PC-9 (cell line): Measurements from ENCODE around the gene ERMARD. TPM values are rescaled to one million over a fixed set of nuclear protein-coding genes. Genes with fewer than 3 reads are reported as not detected.

Experiments used
- BruUV-seq: library from RNA; stranded (reverse); fragments of 400-500 nt; replicated peaks from 2 replicates; lab custom pipeline; 2021; lab: Mats Ljungman, UMichigan
- CTCF ChIA-PET: fragments of 300-600 bp; sonication (Branson Sonifier 250); formaldehyde crosslinking; loops from one replicate; lab custom pipeline; 2022; ENCODE audit warnings: antibody characterized with exemption; lab: Charles Lee
- POLR2A ChIA-PET: fragments of 300-600 bp; sonication (Branson Sonifier 250); formaldehyde crosslinking; loops from one replicate; lab custom pipeline; 2022; ENCODE audit warnings: antibody characterized with exemption; ENCODE audit not compliant: unreplicated experiment; lab: Charles Lee
- DNase-seq, 2 experiments: peaks; one replicate each; pipeline versions ENCODE4 v3.0.0 to v3.0.0-alpha.2; 2015 to 2022; ENCODE audit warnings: mixed read lengths in 1 of 2
- H2AFZ ChIP-seq: fragments of 200-600 bp; sonication (generic); 2 replicates; pipeline ENCODE4 v1.8.1; 2017; ENCODE audit warnings: antibody characterized with exemption
- H3F3A ChIP-seq: fragments of 200-600 bp; sonication (generic); 2 replicates; pipeline ENCODE4 v1.8.1; 2017; ENCODE audit warnings: antibody characterized with exemption, mild to moderate bottlenecking, low read depth; ENCODE audit not compliant: insufficient read depth
- H3K27ac ChIP-seq: fragments of 200-600 bp; sonication (generic); 2 replicates; pipeline ENCODE4 v1.6.1; 2016; ENCODE audit warnings: mixed run types
- H3K27me3 ChIP-seq: fragments of 200-600 bp; sonication (generic); 2 replicates; pipeline ENCODE4 v1.6.1; 2016; ENCODE audit warnings: low read depth, mixed run types; ENCODE audit not compliant: insufficient read depth
- H3K36me3 ChIP-seq: fragments of 200-600 bp; sonication (generic); 2 replicates; pipeline ENCODE4 v1.6.1; 2016; ENCODE audit warnings: low read depth, mixed run types
- H3K4me1 ChIP-seq: fragments of 200-600 bp; sonication (generic); replicated peaks from 2 replicates; pipeline ENCODE4 v1.6.1; 2016; ENCODE audit warnings: mixed run types; ENCODE audit not compliant: insufficient read depth
- H3K4me2 ChIP-seq: fragments of 200-600 bp; sonication (generic); 2 replicates; pipeline ENCODE4 v1.6.1; 2017; ENCODE audit warnings: mixed run types
- H3K4me3 ChIP-seq: fragments of 200-600 bp; sonication (generic); 2 replicates; pipeline ENCODE4 v1.6.1; 2016; ENCODE audit warnings: mixed run types
- H3K79me2 ChIP-seq: fragments of 200-600 bp; sonication (generic); 2 replicates; pipeline ENCODE4 v1.6.1; 2017; ENCODE audit warnings: low read depth, mixed run types
- H3K9me2 ChIP-seq: fragments of 200-600 bp; sonication (generic); 2 replicates; pipeline ENCODE4 v1.8.1; 2017; ENCODE audit warnings: mild to moderate bottlenecking; ENCODE audit not compliant: insufficient read depth
- H3K9me3 ChIP-seq: fragments of 200-600 bp; sonication (generic); 2 replicates; pipeline ENCODE4 v1.8.1; 2016; ENCODE audit warnings: low read depth; ENCODE audit not compliant: insufficient read depth
- H4K20me1 ChIP-seq: fragments of 200-600 bp; sonication (generic); 2 replicates; pipeline ENCODE4 v1.8.1; 2017; ENCODE audit not compliant: insufficient read depth
- CTCF ChIP-seq: fragments of 200-600 bp; sonication (generic); conservative IDR thresholded peaks from 2 replicates; pipeline ENCODE4 v1.6.1; 2017; ENCODE audit warnings: mixed run types, antibody characterized with exemption, mild to moderate bottlenecking, moderate library complexity
- EZH2 ChIP-seq: fragments of 200-600 bp; sonication (generic); IDR thresholded peaks from 2 replicates; pipeline ENCODE4 v1.8.0; 2017; ENCODE audit warnings: antibody characterized with exemption, low read depth
- intact Hi-C: fragments of 100-400 bp; cut with micrococcal nuclease; formaldehyde crosslinking; loops from one replicate; pipeline ENCODE4 v1.10.0; 2022; ENCODE audit not compliant: unreplicated experiment
- total RNA-seq: library from RNA; stranded (reverse); gene quantifications from 2 replicates; pipeline ENCODE4 v1.2.3, GENCODE V29; 2021

ERMARD gene
- total RNA-seq, 1 experiment from 2014 or later, result 19.3 TPM

GRCh38 chr6:169802790-169803189, 51.4 kb downstream of the ERMARD start:
- POLR2A ChIA-PET, result no interaction called here
- Histone ChIP-seq H4K20me1 (no peaks in the 10 kb centered on the region), H3K27ac (no peak overlapping the region), H3K9me3 (no peaks in the 10 kb centered on the region), H3K79me2 (no peaks in the 10 kb centered on the region), H3F3A (no peaks in the 10 kb centered on the region), H3K9me2 (no peaks in the 10 kb centered on the region), H3K27me3 (peaks cover 66% of the 10 kb centered on the region), H3K4me1 (no peaks in the 10 kb centered on the region), H3K4me3 (no peak overlapping the region), H2AFZ (no peak overlapping the region), H3K36me3 (no peaks in the 10 kb centered on the region), H3K4me2 (no peak overlapping the region)
- TF ChIP-seq EZH2, result no peak
- DNase-seq, result no peak
- intact Hi-C loops, result no loop called here
- BruUV-seq, result no TSS peak
- CTCF ChIA-PET, result no interaction called here

- no peak for TF ChIP-seq CTCF
- TF ChIP-seq EZH2, result no peak
- Histone ChIP-seq H3K79me2 (no peaks in the 10 kb centered on the region), H3K4me1 (no peaks in the 10 kb centered on the region), H3K36me3 (no peaks in the 10 kb centered on the region), H2AFZ (no peak overlapping the region), H3K9me3 (no peaks in the 10 kb centered on the region), H4K20me1 (no peaks in the 10 kb centered on the region), H3K9me2 (no peaks in the 10 kb centered on the region), H3K4me3 (no peak overlapping the region), H3K4me2 (no peak overlapping the region), H3K27me3 (peaks cover 60% of the 10 kb centered on the region), H3F3A (no peaks in the 10 kb centered on the region), H3K27ac (no peak overlapping the region)
- DNase-seq, result no peak
- no TSS peak for BruUV-seq
- ChIA-PET POLR2A (no interaction called here), CTCF (no interaction called here)
- intact Hi-C loops, result no loop called here
Observed at GRCh38 chr6:169803271-169803811, 51.9 kb downstream of the ERMARD start.

- no peak overlapping the region for H2AFZ ChIP-seq
- no peaks in the 10 kb centered on the region for H3K36me3 ChIP-seq
- intact Hi-C loops, result no loop called here
- no peaks in the 10 kb centered on the region for H3F3A ChIP-seq
- ChIA-PET CTCF (no interaction called here), POLR2A (no interaction called here)
- H3K27me3 ChIP-seq, result peaks cover 55% of the 10 kb centered on the region
- no peaks in the 10 kb centered on the region for H3K4me1 ChIP-seq
- H3K9me2 ChIP-seq, result no peaks in the 10 kb centered on the region
- no peaks in the 10 kb centered on the region for H3K9me3 ChIP-seq
- H3K4me2 ChIP-seq, result no peak overlapping the region
- no peak overlapping the region for H3K4me3 ChIP-seq
- no peaks in the 10 kb centered on the region for H3K79me2 ChIP-seq
- no peak overlapping the region for H3K27ac ChIP-seq
- no TSS peak for BruUV-seq
- no peak for DNase-seq
- H4K20me1 ChIP-seq, result no peaks in the 10 kb centered on the region
- TF ChIP-seq EZH2 (no peak), CTCF (no peak)
Observed at GRCh38 chr6:169803816-169804340, 52.5 kb downstream of the ERMARD start.

GRCh38 chr6:169804427-169804826, 53.0 kb downstream of the ERMARD start:
- no peak overlapping the region for H3K27ac ChIP-seq
- CTCF ChIA-PET, result no interaction called here
- no peaks in the 10 kb centered on the region for H3K4me1 ChIP-seq
- H2AFZ ChIP-seq, result no peak overlapping the region
- POLR2A ChIA-PET, result no interaction called here
- H3K4me2 ChIP-seq, result no peak overlapping the region
- H4K20me1 ChIP-seq, result no peaks in the 10 kb centered on the region
- no TSS peak for BruUV-seq
- no peaks in the 10 kb centered on the region for H3K36me3 ChIP-seq
- no peak overlapping the region for H3K4me3 ChIP-seq
- TF ChIP-seq CTCF, result no peak
- TF ChIP-seq EZH2, result no peak
- H3K27me3 ChIP-seq, result peaks cover 49% of the 10 kb centered on the region
- no peaks in the 10 kb centered on the region for H3K9me2 ChIP-seq
- H3K9me3 ChIP-seq, result no peaks in the 10 kb centered on the region
- intact Hi-C loops, result no loop called here
- H3K79me2 ChIP-seq, result no peaks in the 10 kb centered on the region
- no peak for DNase-seq
- H3F3A ChIP-seq, result no peaks in the 10 kb centered on the region
